OCI-LY3 (cell line): ENCODE data around the gene DDIAS.

Experiments
- CTCF ChIP-seq: fragments of 200-600, 300-600 bp; sonication (generic); IDR thresholded peaks from 2 replicates; pipeline ENCODE4 v1.5.1; 2014; ENCODE audit warnings: antibody characterized with exemption, low read length, low read depth
- EZH2phosphoT487 ChIP-seq: fragments of 200-600 bp; shearing (Covaris generic); IDR thresholded peaks from 2 replicates; pipeline ENCODE4 v1.6.1; 2018; ENCODE audit warnings: antibody characterized with exemption, mixed run types, low read depth

- TF ChIP-seq EZH2phosphoT487: no peak
- TF ChIP-seq CTCF: no peak
Observed at GRCh38 chr11:82889133-82890001, 12.2 kb upstream of the DDIAS start.
